SK-N-SH (cell line): ENCODE results near the gene OGA.

Source experiments
- FOXJ3 ChIP-seq: sonication (generic); formaldehyde crosslinking; IDR thresholded peaks from 2 replicates; pipeline ENCODE4 v1.5.1; 2020; ENCODE audit warnings: mild to moderate bottlenecking, missing genetic modification reagents
- NFIC ChIP-seq: IDR thresholded peaks from 2 replicates; pipeline ENCODE4 v1.4.0; 2012; ENCODE audit warnings: borderline replicate concordance
- NRF1 ChIP-seq: IDR thresholded peaks from 2 replicates; pipeline ENCODE4 v1.6.1; 2012; ENCODE audit warnings: low read depth, mild to moderate bottlenecking, low read length
- POLR2AphosphoS5 ChIP-seq: IDR thresholded peaks from 2 replicates; pipeline ENCODE4 v1.6.1; 2012; ENCODE audit warnings: low read depth, low read length
- YY1 ChIP-seq: IDR thresholded peaks from 2 replicates; pipeline ENCODE4 v1.4.0; 2012; ENCODE audit warnings: low read depth, mild to moderate bottlenecking
- TF ChIP-seq, protein P1 (sequence below): fragments of 200-600 bp; sonication (generic); IDR thresholded peaks from 2 replicates; pipeline ENCODE4 v1.6.1; 2017; ENCODE audit warnings: antibody characterized with exemption, mild to moderate bottlenecking, moderate library complexity

DNA sequence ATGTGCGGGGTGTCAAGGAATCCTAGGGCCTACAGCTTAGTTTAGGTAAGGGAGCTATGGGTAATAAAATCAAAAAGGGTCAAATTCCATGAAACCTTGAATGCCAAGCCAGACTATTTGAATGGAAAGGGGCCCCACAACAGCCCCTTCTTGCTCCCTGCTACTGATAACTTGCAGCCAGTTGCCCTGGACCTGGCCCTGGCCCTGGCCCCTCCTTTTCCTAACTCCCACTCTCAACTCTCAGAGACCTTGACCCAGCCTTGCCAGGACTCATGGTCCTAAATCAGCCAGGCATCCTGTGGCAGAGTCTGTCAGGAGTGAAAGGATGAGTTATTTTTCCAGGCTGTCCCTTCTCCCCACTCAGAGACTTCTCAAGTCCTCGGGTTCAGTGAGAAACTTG, 19.5 kb upstream of the OGA start:
- TF ChIP-seq FOXJ3 (no peak), POLR2AphosphoS5 (no peak), NRF1 (no peak), YY1 (no peak), NFIC (no peak)
- TF ChIP-seq, protein P1, sequence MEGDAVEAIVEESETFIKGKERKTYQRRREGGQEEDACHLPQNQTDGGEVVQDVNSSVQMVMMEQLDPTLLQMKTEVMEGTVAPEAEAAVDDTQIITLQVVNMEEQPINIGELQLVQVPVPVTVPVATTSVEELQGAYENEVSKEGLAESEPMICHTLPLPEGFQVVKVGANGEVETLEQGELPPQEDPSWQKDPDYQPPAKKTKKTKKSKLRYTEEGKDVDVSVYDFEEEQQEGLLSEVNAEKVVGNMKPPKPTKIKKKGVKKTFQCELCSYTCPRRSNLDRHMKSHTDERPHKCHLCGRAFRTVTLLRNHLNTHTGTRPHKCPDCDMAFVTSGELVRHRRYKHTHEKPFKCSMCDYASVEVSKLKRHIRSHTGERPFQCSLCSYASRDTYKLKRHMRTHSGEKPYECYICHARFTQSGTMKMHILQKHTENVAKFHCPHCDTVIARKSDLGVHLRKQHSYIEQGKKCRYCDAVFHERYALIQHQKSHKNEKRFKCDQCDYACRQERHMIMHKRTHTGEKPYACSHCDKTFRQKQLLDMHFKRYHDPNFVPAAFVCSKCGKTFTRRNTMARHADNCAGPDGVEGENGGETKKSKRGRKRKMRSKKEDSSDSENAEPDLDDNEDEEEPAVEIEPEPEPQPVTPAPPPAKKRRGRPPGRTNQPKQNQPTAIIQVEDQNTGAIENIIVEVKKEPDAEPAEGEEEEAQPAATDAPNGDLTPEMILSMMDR: no peak
